ENCODE results near the gene CTNNBL1.
"Not testable (repeated sequence)": the region's sequence is repeated elsewhere in the genome, so short reads cannot be mapped to it uniquely, and the experiment has no call there.

- not testable (repeated sequence) for TF ChIP-seq CTCF, POLR2A (IDR thresholded peaks at IDR 0.05)
These were observed 10.7 kb upstream of the CTNNBL1 start for GRCh38 chr20:37683146-37683545.

All from heart left ventricle (tissue), 13 donors.